HepG2 (cell line): ENCODE data around the gene RBCK1. TPM values are rescaled to one million over a fixed set of nuclear protein-coding genes. Genes with fewer than 3 reads are reported as not detected.
A peak's percentile ranks its signal among the peaks of the same experiment; 100 is the strongest.

ENCODE experiments used
- CBFB ChIP-seq: sonication (generic); formaldehyde crosslinking; IDR thresholded peaks from 2 replicates; pipeline ENCODE4 v1.4.0; 2020; ENCODE audit warnings: missing genetic modification reagents
- ESRRA ChIP-seq: sonication (generic); formaldehyde crosslinking; IDR thresholded peaks from 2 replicates; pipeline ENCODE4 v1.5.1; 2020; ENCODE audit warnings: mild to moderate bottlenecking, low read depth, missing genetic modification reagents
- GATAD2A ChIP-seq: IDR thresholded peaks from 2 replicates; pipeline ENCODE4 v1.6.1; 2016
- HHEX ChIP-seq: IDR thresholded peaks from 2 replicates; pipeline ENCODE4 v1.6.1; 2016; ENCODE audit warnings: control low read depth
- HNRNPLL ChIP-seq: fragments of 200-400 bp; formaldehyde crosslinking; IDR thresholded peaks from 2 replicates; pipeline ENCODE4 v1.6.1; 2017; ENCODE audit warnings: mild to moderate bottlenecking, low read depth, low read length; ENCODE audit not compliant: poor library complexity, severe bottlenecking
- KLF12 ChIP-seq: sonication (generic); formaldehyde crosslinking; IDR thresholded peaks from 2 replicates; pipeline ENCODE4 v1.4.0; 2020; ENCODE audit warnings: missing genetic modification reagents, borderline replicate concordance
- LCORL ChIP-seq, 2 experiments: fragments of 450-650 bp in 1 of 2; sonication (generic) in 1 of 2; formaldehyde crosslinking in 1 of 2; IDR thresholded peaks; 2 replicates each; pipeline versions ENCODE4 v1.5.0 to v1.6.1; 2017 to 2020; ENCODE audit warnings: antibody characterized with exemption in 1 of 2, missing genetic modification reagents in 1 of 2
- SP2 ChIP-seq: sonication (generic); formaldehyde crosslinking; IDR thresholded peaks from 2 replicates; pipeline ENCODE4 v1.5.1; 2020; ENCODE audit warnings: mild to moderate bottlenecking, missing genetic modification reagents
- ZNF136 ChIP-seq: sonication (generic); formaldehyde crosslinking; IDR thresholded peaks from 2 replicates; pipeline ENCODE4 v1.8.1; 2022; ENCODE audit warnings: low read depth, mild to moderate bottlenecking, moderate library complexity, missing genetic modification reagents
- polyA plus RNA-seq, 8 experiments: library from polyadenylated mRNA; depleted of rRNA in 3 of 8; stranded (reverse) in 7 of 8; unstranded in 1 of 8; fragments of >200 nt; fragmentation: Illumina TruSeq in 4 of 8; extraction: Trizol in 4 of 8; gene quantifications; 2 replicates each; pipeline versions ENCODE4 v1.2.1 to v1.2.3, GENCODE V29; 2011 to 2016; ENCODE audit warnings: low read depth in 4 of 8, missing spikeins in 1 of 8, mixed read lengths in 1 of 8; ENCODE audit not compliant: insufficient read depth in 1 of 8
- total RNA-seq, 5 experiments: library from RNA; depleted of rRNA; stranded (reverse); fragments of >200 nt; fragmentation: Illumina TruSeq; extraction: Trizol; gene quantifications; 2 replicates each; pipeline ENCODE4 v1.2.3, GENCODE V29; 2016; ENCODE audit warnings: low read depth in 1 of 5
- TF ChIP-seq, protein P1 (sequence below): IDR thresholded peaks from 2 replicates; pipeline ENCODE4 v1.6.1; 2012; ENCODE audit warnings: low read depth, low read length, improper control_type of control experiment
- TF ChIP-seq, protein P2 (sequence below): sonication (generic); formaldehyde crosslinking; IDR thresholded peaks from 2 replicates; pipeline ENCODE4 v1.5.0; 2020; ENCODE audit warnings: mild to moderate bottlenecking, missing genetic modification reagents, borderline replicate concordance
- TF ChIP-seq, protein P3 (sequence below): IDR thresholded peaks from 2 replicates; pipeline ENCODE4 v1.6.1; 2016; ENCODE audit warnings: missing compliant biosample characterization, missing genetic modification reagents, borderline replicate concordance
- TF ChIP-seq, protein P4 (sequence below): sonication (generic); formaldehyde crosslinking; IDR thresholded peaks from 2 replicates; pipeline ENCODE4 v1.8.0; 2022; ENCODE audit warnings: mild to moderate bottlenecking, missing genetic modification reagents
- TF ChIP-seq, protein P5 (sequence below): sonication (generic); formaldehyde crosslinking; IDR thresholded peaks from 2 replicates; pipeline ENCODE4 v1.5.1; 2020; ENCODE audit warnings: missing genetic modification reagents, mild to moderate bottlenecking, borderline replicate concordance
- TF ChIP-seq, protein P6 (sequence below): IDR thresholded peaks from 2 replicates; pipeline ENCODE4 v1.6.1; 2016; ENCODE audit warnings: missing compliant biosample characterization, missing genetic modification reagents, borderline replicate concordance
- TF ChIP-seq, protein P7 (sequence below): sonication (generic); formaldehyde crosslinking; IDR thresholded peaks from 2 replicates; pipeline ENCODE4 v1.4.0; 2020; ENCODE audit warnings: missing genetic modification reagents

RBCK1 gene
- total and polyA plus RNA-seq, 2 of the 13 experiments (the other 11 are each of a cell fraction or from before 2014, with no cell fraction given), result 149 to 215 TPM

DNA sequence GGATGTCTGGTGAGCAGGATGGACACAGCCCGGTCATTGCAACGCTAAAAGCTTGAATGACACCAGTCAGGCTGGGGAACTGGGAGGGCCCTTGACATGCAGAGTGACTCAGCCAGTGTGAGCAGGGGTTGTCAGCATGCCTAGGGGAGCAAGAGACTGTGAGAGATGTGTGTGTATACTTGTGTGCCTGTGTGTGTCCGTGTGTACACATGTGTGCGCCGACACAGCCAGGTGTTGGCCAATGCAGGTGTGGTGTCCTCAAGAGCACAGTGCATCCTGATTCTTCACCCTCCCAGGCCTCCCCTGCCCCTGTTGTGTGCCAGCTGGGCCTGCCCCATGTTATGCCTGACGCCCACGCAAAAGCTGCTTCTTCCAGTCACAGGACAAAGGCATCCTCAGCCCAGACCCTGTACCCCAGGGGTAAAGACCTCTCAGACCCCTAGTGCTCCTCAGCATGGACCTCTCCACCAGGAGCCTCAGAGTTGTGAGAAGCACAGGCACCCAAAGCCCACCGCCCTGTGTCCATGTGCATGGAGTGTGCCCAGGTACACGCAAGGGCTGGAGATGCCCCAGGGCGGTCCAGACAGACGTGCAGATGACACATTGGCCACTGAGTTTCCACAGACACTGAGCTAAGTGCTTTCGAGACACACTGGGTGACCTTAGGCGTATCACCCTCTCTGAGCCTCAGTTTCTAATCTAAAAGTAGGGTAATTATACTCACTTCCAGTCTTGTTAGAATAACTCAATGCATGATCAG lies 44.6 kb upstream of the RBCK1 start (continued):
- no peak for TF ChIP-seq HHEX (CRISPR knock-in tag)
- TF ChIP-seq, protein P1, sequence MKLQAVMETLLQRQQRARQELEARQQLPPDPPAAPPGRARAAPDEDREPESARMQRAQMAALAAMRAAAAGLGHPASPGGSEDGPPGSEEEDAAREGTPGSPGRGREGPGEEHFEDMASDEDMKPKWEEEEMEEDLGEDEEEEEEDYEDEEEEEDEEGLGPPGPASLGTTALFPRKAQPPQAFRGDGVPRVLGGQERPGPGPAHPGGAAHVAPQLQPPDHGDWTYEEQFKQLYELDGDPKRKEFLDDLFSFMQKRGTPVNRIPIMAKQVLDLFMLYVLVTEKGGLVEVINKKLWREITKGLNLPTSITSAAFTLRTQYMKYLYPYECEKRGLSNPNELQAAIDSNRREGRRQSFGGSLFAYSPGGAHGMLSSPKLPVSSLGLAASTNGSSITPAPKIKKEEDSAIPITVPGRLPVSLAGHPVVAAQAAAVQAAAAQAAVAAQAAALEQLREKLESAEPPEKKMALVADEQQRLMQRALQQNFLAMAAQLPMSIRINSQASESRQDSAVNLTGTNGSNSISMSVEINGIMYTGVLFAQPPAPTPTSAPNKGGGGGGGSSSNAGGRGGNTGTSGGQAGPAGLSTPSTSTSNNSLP, result no peak
- TF ChIP-seq GATAD2A (CRISPR knock-in tag), result peak; percentile 54; the same call in 1 of the 2 replicates
- TF ChIP-seq ESRRA (CRISPR knock-in tag), result 0 out of 2 replicates have a peak, but pooled peaks have one; percentile 22
- TF ChIP-seq, protein P2, sequence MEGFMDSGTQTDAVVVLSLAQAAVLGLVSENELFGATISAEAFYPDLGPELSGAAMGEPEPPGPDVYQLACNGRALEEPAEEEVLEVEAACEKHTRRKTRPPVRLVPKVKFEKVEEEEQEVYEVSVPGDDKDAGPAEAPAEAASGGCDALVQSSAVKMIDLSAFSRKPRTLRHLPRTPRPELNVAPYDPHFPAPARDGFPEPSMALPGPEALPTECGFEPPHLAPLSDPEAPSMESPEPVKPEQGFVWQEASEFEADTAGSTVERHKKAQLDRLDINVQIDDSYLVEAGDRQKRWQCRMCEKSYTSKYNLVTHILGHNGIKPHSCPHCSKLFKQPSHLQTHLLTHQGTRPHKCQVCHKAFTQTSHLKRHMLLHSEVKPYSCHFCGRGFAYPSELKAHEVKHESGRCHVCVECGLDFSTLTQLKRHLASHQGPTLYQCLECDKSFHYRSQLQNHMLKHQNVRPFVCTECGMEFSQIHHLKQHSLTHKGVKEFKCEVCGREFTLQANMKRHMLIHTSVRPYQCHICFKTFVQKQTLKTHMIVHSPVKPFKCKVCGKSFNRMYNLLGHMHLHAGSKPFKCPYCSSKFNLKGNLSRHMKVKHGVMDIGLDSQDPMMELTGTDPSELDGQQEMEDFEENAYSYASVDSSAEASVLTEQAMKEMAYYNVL (CRISPR knock-in tag), result no peak
- 0 out of 2 replicates have a peak, but pooled peaks have one; percentile 25 for TF ChIP-seq CBFB (CRISPR knock-in tag)
- no peak for TF ChIP-seq LCORL (IDR thresholded peaks at IDR 0.05)
- no peak for TF ChIP-seq LCORL (CRISPR knock-in tag; IDR thresholded peaks at IDR 0.05)
- TF ChIP-seq, protein P3, sequence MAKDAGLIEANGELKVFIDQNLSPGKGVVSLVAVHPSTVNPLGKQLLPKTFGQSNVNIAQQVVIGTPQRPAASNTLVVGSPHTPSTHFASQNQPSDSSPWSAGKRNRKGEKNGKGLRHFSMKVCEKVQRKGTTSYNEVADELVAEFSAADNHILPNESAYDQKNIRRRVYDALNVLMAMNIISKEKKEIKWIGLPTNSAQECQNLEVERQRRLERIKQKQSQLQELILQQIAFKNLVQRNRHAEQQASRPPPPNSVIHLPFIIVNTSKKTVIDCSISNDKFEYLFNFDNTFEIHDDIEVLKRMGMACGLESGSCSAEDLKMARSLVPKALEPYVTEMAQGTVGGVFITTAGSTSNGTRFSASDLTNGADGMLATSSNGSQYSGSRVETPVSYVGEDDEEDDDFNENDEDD, result no peak
- TF ChIP-seq, protein P4, sequence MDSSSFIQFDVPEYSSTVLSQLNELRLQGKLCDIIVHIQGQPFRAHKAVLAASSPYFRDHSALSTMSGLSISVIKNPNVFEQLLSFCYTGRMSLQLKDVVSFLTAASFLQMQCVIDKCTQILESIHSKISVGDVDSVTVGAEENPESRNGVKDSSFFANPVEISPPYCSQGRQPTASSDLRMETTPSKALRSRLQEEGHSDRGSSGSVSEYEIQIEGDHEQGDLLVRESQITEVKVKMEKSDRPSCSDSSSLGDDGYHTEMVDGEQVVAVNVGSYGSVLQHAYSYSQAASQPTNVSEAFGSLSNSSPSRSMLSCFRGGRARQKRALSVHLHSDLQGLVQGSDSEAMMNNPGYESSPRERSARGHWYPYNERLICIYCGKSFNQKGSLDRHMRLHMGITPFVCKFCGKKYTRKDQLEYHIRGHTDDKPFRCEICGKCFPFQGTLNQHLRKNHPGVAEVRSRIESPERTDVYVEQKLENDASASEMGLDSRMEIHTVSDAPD (CRISPR knock-in tag), result no peak
- TF ChIP-seq, protein P5, sequence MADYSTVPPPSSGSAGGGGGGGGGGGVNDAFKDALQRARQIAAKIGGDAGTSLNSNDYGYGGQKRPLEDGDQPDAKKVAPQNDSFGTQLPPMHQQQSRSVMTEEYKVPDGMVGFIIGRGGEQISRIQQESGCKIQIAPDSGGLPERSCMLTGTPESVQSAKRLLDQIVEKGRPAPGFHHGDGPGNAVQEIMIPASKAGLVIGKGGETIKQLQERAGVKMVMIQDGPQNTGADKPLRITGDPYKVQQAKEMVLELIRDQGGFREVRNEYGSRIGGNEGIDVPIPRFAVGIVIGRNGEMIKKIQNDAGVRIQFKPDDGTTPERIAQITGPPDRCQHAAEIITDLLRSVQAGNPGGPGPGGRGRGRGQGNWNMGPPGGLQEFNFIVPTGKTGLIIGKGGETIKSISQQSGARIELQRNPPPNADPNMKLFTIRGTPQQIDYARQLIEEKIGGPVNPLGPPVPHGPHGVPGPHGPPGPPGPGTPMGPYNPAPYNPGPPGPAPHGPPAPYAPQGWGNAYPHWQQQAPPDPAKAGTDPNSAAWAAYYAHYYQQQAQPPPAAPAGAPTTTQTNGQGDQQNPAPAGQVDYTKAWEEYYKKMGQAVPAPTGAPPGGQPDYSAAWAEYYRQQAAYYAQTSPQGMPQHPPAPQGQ, result no peak
- TF ChIP-seq, protein P6, sequence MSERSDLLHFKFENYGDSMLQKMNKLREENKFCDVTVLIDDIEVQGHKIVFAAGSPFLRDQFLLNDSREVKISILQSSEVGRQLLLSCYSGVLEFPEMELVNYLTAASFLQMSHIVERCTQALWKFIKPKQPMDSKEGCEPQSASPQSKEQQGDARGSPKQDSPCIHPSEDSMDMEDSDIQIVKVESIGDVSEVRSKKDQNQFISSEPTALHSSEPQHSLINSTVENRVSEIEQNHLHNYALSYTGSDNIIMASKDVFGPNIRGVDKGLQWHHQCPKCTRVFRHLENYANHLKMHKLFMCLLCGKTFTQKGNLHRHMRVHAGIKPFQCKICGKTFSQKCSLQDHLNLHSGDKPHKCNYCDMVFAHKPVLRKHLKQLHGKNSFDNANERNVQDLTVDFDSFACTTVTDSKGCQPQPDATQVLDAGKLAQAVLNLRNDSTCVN (CRISPR knock-in tag), result no peak
- peak; percentile 19 for TF ChIP-seq HNRNPLL
- TF ChIP-seq SP2 (CRISPR knock-in tag), result no peak
- TF ChIP-seq ZNF136 (CRISPR knock-in tag), result no peak
- TF ChIP-seq, protein P7, sequence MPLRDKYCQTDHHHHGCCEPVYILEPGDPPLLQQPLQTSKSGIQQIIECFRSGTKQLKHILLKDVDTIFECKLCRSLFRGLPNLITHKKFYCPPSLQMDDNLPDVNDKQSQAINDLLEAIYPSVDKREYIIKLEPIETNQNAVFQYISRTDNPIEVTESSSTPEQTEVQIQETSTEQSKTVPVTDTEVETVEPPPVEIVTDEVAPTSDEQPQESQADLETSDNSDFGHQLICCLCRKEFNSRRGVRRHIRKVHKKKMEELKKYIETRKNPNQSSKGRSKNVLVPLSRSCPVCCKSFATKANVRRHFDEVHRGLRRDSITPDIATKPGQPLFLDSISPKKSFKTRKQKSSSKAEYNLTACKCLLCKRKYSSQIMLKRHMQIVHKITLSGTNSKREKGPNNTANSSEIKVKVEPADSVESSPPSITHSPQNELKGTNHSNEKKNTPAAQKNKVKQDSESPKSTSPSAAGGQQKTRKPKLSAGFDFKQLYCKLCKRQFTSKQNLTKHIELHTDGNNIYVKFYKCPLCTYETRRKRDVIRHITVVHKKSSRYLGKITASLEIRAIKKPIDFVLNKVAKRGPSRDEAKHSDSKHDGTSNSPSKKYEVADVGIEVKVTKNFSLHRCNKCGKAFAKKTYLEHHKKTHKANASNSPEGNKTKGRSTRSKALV (CRISPR knock-in tag), result no peak
- no peak for TF ChIP-seq KLF12 (CRISPR knock-in tag)
